H1 (cell line): Measurements from ENCODE around the gene FHIP2A. TPM values are rescaled to one million over a fixed set of nuclear protein-coding genes. Genes with fewer than 3 reads are reported as not detected.
"Not testable (repeated sequence)": the region's sequence is repeated elsewhere in the genome, so short reads cannot be mapped to it uniquely, and the experiment has no call there.

ENCODE experiments used
- CTCF ChIA-PET: fragments of 300-600 bp; sonication (Branson Sonifier 250); formaldehyde crosslinking; loops from one replicate; lab custom pipeline; 2021; ENCODE audit not compliant: partially characterized antibody; lab: Charles Lee
- POLR2A ChIA-PET: fragments of 300-600 bp; sonication (Branson Sonifier 250); formaldehyde crosslinking; loops from one replicate; lab custom pipeline; 2021; ENCODE audit warnings: inconsistent platforms; ENCODE audit not compliant: partially characterized antibody; lab: Charles Lee
- DNase-seq, 2 experiments: peaks; one replicate each; pipeline versions ENCODE4 v3.0.0 to v3.0.0-alpha.2; 2010 to 2022; ENCODE audit warnings: low spot score in 2 of 2, low read depth in 1 of 2, mixed read lengths in 1 of 2
- FAIRE-seq: peaks from 2 replicates; lab custom pipeline; 2011; peaks lifted over from hg19 to GRCh38; lab: Jason Lieb, UNC
- H2AFZ ChIP-seq: 2 replicates; pipeline ENCODE4 v1.8.1; 2012; ENCODE audit warnings: low read length, inconsistent platforms
- H2AK5ac ChIP-seq: 2 replicates; pipeline ENCODE4 v1.6.1; 2013; ENCODE audit warnings: low read depth, low read length
- H2BK120ac ChIP-seq: replicated peaks from 2 replicates; pipeline ENCODE3; 2013; ENCODE audit warnings: low read depth, low read length, inconsistent platforms
- H2BK12ac ChIP-seq: 2 replicates; pipeline ENCODE4 v1.6.1; 2013; ENCODE audit warnings: low read depth, low read length
- H2BK15ac ChIP-seq: 2 replicates; pipeline ENCODE4 v1.6.1; 2013; ENCODE audit warnings: low read length
- H2BK20ac ChIP-seq: 2 replicates; pipeline ENCODE4 v1.6.1; 2013; ENCODE audit warnings: low read length
- H2BK5ac ChIP-seq: 2 replicates; pipeline ENCODE4 v1.6.1; 2013; ENCODE audit warnings: low read depth, low read length
- H3K14ac ChIP-seq: 2 replicates; pipeline ENCODE4 v1.6.1; 2013; ENCODE audit warnings: inconsistent platforms; ENCODE audit not compliant: insufficient read length
- H3K18ac ChIP-seq: 2 replicates; pipeline ENCODE4 v1.6.1; 2013; ENCODE audit warnings: low read length; ENCODE audit errors: extremely low read depth
- H3K23ac ChIP-seq: 2 replicates; pipeline ENCODE4 v1.6.1; 2013; ENCODE audit warnings: inconsistent platforms; ENCODE audit not compliant: insufficient read length
- H3K23me2 ChIP-seq: 2 replicates; pipeline ENCODE4 v1.6.1; 2013; ENCODE audit warnings: low read depth, low read length
- H3K27ac ChIP-seq: 2 replicates; pipeline ENCODE4 v1.6.1; 2011; ENCODE audit warnings: low read depth, low read length, inconsistent platforms
- H3K27me3 ChIP-seq, 4 experiments: replicated peaks in 1 of 4; 1 replicate in 1 of 4; 2 replicates in 3 of 4; pipeline versions ENCODE4 v1.6.1 to v1.8.1; 2011 to 2013; ENCODE audit warnings: low read length in 3 of 4, mild to moderate bottlenecking in 3 of 4, inconsistent platforms in 2 of 4, mixed read lengths in 2 of 4, moderate library complexity in 1 of 4; ENCODE audit not compliant: control insufficient read depth in 3 of 4, insufficient read depth in 3 of 4; ENCODE audit errors: extremely low read depth in 1 of 4
- H3K36me3 ChIP-seq, 4 experiments: 2 replicates each; pipeline versions ENCODE4 v1.6.1 to v1.8.1; 2011 to 2013; ENCODE audit warnings: mild to moderate bottlenecking in 4 of 4, low read length in 3 of 4, moderate library complexity in 2 of 4, control low read depth in 1 of 4, inconsistent platforms in 1 of 4; ENCODE audit not compliant: insufficient read depth in 4 of 4, control insufficient read depth in 2 of 4
- H3K4ac ChIP-seq: replicated peaks from 2 replicates; pipeline ENCODE3; 2013; ENCODE audit warnings: low read length, low read depth, mixed read lengths, inconsistent platforms; ENCODE audit not compliant: insufficient read length
- H3K4me1 ChIP-seq, 4 experiments: replicated peaks in 1 of 4; 1 replicate in 1 of 4; 2 replicates in 3 of 4; pipeline versions ENCODE4 v1.6.1 to v1.8.1; 2011 to 2013; ENCODE audit warnings: low read length in 3 of 4, inconsistent platforms in 2 of 4, mixed read lengths in 1 of 4; ENCODE audit not compliant: insufficient read depth in 4 of 4, control insufficient read depth in 3 of 4
- H3K4me2 ChIP-seq, 2 experiments: 2 replicates each; pipeline versions ENCODE4 v1.6.1 to v1.8.1; 2011 to 2013; ENCODE audit warnings: low read depth in 2 of 2, low read length in 2 of 2, control low read depth in 1 of 2, inconsistent platforms in 1 of 2, mild to moderate bottlenecking in 1 of 2; ENCODE audit not compliant: insufficient read depth in 1 of 2
- H3K4me3 ChIP-seq, 4 experiments: fragments of 200-600, 300-600 bp in 1 of 4; sonication (generic), shearing (Covaris generic), sonication (Bioruptor Twin) in 1 of 4; 2 replicates each; pipeline versions ENCODE4 v1.5.1 to v1.8.1; 2011 to 2016; ENCODE audit warnings: low read length in 4 of 4, low read depth in 3 of 4, control low read depth in 2 of 4, inconsistent platforms in 2 of 4, mild to moderate bottlenecking in 2 of 4, mixed read lengths in 1 of 4, moderate library complexity in 1 of 4; ENCODE audit not compliant: insufficient read depth in 2 of 4; ENCODE audit errors: extremely low read depth in 1 of 4
- H3K56ac ChIP-seq: replicated peaks from 2 replicates; pipeline ENCODE3; 2013; ENCODE audit warnings: low read depth, mild to moderate bottlenecking, mixed read lengths, low read length, inconsistent platforms; ENCODE audit not compliant: insufficient read length
- H3K79me1 ChIP-seq: 2 replicates; pipeline ENCODE4 v1.6.1; 2013; ENCODE audit warnings: low read depth, low read length, control low read depth
- H3K79me2 ChIP-seq, 2 experiments: 2 replicates each; pipeline versions ENCODE4 v1.6.1 to v1.8.1; 2012 to 2013; ENCODE audit warnings: low read length in 2 of 2, mild to moderate bottlenecking in 2 of 2, inconsistent platforms in 1 of 2; ENCODE audit not compliant: insufficient read depth in 2 of 2, control insufficient read depth in 1 of 2
- H3K9ac ChIP-seq, 4 experiments: replicated peaks in 1 of 4; 1 replicate in 1 of 4; 2 replicates in 3 of 4; pipeline versions ENCODE4 v1.6.1 to v1.8.1; 2011 to 2013; ENCODE audit warnings: low read depth in 3 of 4, low read length in 3 of 4, control low read depth in 2 of 4, mild to moderate bottlenecking in 2 of 4, moderate library complexity in 2 of 4, inconsistent platforms in 1 of 4; ENCODE audit errors: extremely low read depth in 1 of 4
- H3K9me3 ChIP-seq, 2 experiments: 2 replicates each; pipeline versions ENCODE4 v1.6.1 to v1.8.1; 2012 to 2013; ENCODE audit warnings: mild to moderate bottlenecking in 2 of 2, moderate library complexity in 2 of 2, control low read depth in 1 of 2, inconsistent platforms in 1 of 2, low read depth in 1 of 2, low read length in 1 of 2, mixed read lengths in 1 of 2; ENCODE audit not compliant: insufficient read depth in 2 of 2
- H4K20me1 ChIP-seq, 2 experiments: replicated peaks in 1 of 2; 2 replicates each; pipeline versions ENCODE3 to v1.8.1; 2011 to 2013; ENCODE audit warnings: inconsistent platforms in 2 of 2, low read length in 2 of 2, mild to moderate bottlenecking in 1 of 2; ENCODE audit not compliant: insufficient read depth in 2 of 2, control insufficient read depth in 1 of 2
- H4K5ac ChIP-seq: 2 replicates; pipeline ENCODE4 v1.6.1; 2013; ENCODE audit warnings: low read length, low read depth, mixed read lengths, inconsistent platforms; ENCODE audit not compliant: insufficient read length
- H4K8ac ChIP-seq: 2 replicates; pipeline ENCODE4 v1.8.0; 2013; ENCODE audit warnings: mild to moderate bottlenecking, moderate library complexity, low read length, inconsistent platforms; ENCODE audit not compliant: insufficient read depth; ENCODE audit errors: extremely low read depth
- H4K91ac ChIP-seq: replicated peaks from 2 replicates; pipeline ENCODE3; 2013; ENCODE audit warnings: low read length, mixed read lengths, inconsistent platforms; ENCODE audit not compliant: insufficient read length
- WGBS, 2 experiments: shearing (Covaris generic) in 1 of 2; methylation state at CpG; one replicate each; pipeline versions ENCODE4 v1.1.6 to v1.1.7; 2013 to 2015; ENCODE audit warnings: low lambda C conversion rate in 2 of 2, mixed read lengths in 2 of 2, inconsistent platforms in 1 of 2, low coverage in 1 of 2, missing lambda C conversion rate in 1 of 2; ENCODE audit not compliant: insufficient replicate concordance in 2 of 2, insufficient coverage in 1 of 2, insufficient read length in 1 of 2; ENCODE audit errors: extremely low coverage in 1 of 2, missing lambda C conversion rate in 1 of 2; 5-methylcytosine and 5-hydroxymethylcytosine counted together
- polyA plus RNA-seq, 7 experiments: library from polyadenylated mRNA; depleted of rRNA in 3 of 7; stranded (reverse) in 5 of 7; unstranded in 2 of 7; fragments of >200 nt in 5 of 7; fragments of 200-250 nt in 2 of 7; gene quantifications; 1 replicate in 5 of 7; 2 replicates in 1 of 7; 4 replicates in 1 of 7; pipeline versions ENCODE4 v1.2.1 to v1.2.3, GENCODE V29; 2011 to 2013; ENCODE audit warnings: missing spikeins in 2 of 7, mixed read lengths in 2 of 7
- total RNA-seq: library from RNA; stranded (reverse); fragmentation: NEBNext Ultra II Directional; extraction: Animal tissue kit (Norgen Biotek cat#: 25700); gene quantifications from 2 replicates; pipeline ENCODE4 v1.2.1, GENCODE V29; 2021

The FHIP2A gene
- total and polyA plus RNA-seq, 2 of the 8 experiments (the other 6 are each of a cell fraction or from before 2014, with no cell fraction given): 4.5 to 15.0 TPM

GRCh38 chr10:114857288-114857565, 35.6 kb downstream of the FHIP2A start:
- H3K79me2 ChIP-seq, H4K5ac ChIP-seq, H2BK12ac ChIP-seq, H2BK20ac ChIP-seq, H4K91ac ChIP-seq, H3K27ac ChIP-seq, H2BK15ac ChIP-seq, H3K9me3 ChIP-seq, H3K14ac ChIP-seq, H4K8ac ChIP-seq, H2AFZ ChIP-seq, H4K20me1 ChIP-seq, H3K23ac ChIP-seq, H3K23me2 ChIP-seq, H3K4me3 ChIP-seq, H3K79me1 ChIP-seq, H3K4me1 ChIP-seq, H3K9ac ChIP-seq, H2BK5ac ChIP-seq, H3K18ac ChIP-seq, H3K4me2 ChIP-seq, H3K56ac ChIP-seq, H3K27me3 ChIP-seq, H2BK120ac ChIP-seq, H3K4ac ChIP-seq, DNase-seq, H2AK5ac ChIP-seq, FAIRE-seq, CTCF ChIA-PET: not testable (repeated sequence)
- POLR2A ChIA-PET: interaction anchor here (0.6 to 0.7 kb wide), 3 partner anchors 12 to 53 kb away, joined by 3 to 7 read pairs (median 3); no protein-coding TSS in a partner anchor
- peaks cover 0 to 41% (median 3%) of the 10 kb centered on the region in 4 experiments; a peak in 5 of 8 replicates for H3K36me3 ChIP-seq
- WGBS, 2 experiments: 92% methylated on average over 6 of the region's 8 CpGs; no CpG with 5 or more reads in 1 of the 2 experiments
